GM12878 (cell line): ENCODE measurements around the gene SLC39A13. TPM values are rescaled to one million over a fixed set of nuclear protein-coding genes. Genes with fewer than 3 reads are reported as not detected.

Experiments
- BCL3 ChIP-seq: IDR thresholded peaks from 2 replicates; pipeline ENCODE4 v1.6.1; 2011; ENCODE audit warnings: borderline replicate concordance, low read depth, mild to moderate bottlenecking, moderate library complexity, low read length; ENCODE audit not compliant: insufficient read depth, poor library complexity, severe bottlenecking
- CREM ChIP-seq: IDR thresholded peaks from 2 replicates; pipeline ENCODE4 v1.6.1; 2014; ENCODE audit warnings: antibody characterized with exemption, low read depth
- IRF3 ChIP-seq: fragments of 450-650 bp; IDR thresholded peaks from 2 replicates; pipeline ENCODE4 v1.6.1; 2014; ENCODE audit warnings: mild to moderate bottlenecking
- KAT2A ChIP-seq: conservative IDR thresholded peaks from 2 replicates; pipeline ENCODE4 v1.6.1; 2011; ENCODE audit warnings: low read depth, low read length; ENCODE audit not compliant: control insufficient read depth
- MTA3 ChIP-seq: IDR thresholded peaks from 2 replicates; pipeline ENCODE4 v1.6.1; 2012; ENCODE audit warnings: low read length, inconsistent platforms, borderline replicate concordance
- NR2C2 ChIP-seq: IDR thresholded peaks from 2 replicates; pipeline ENCODE4 v1.6.1; 2011; ENCODE audit warnings: borderline replicate concordance, low read depth; ENCODE audit not compliant: control insufficient read depth, insufficient read length
- POLR2AphosphoS2 ChIP-seq: IDR thresholded peaks from 2 replicates; pipeline ENCODE4 v1.6.1; 2011; ENCODE audit warnings: low read depth, mild to moderate bottlenecking, low read length, improper control_type of control experiment, moderate library complexity
- SREBF2 ChIP-seq: IDR thresholded peaks from 2 replicates; pipeline ENCODE4 v1.6.1; 2012; ENCODE audit warnings: mild to moderate bottlenecking, low read length
- ZBTB40 ChIP-seq: fragments of 450-650 bp; IDR thresholded peaks from 2 replicates; pipeline ENCODE4 v1.6.1; 2016; ENCODE audit warnings: mild to moderate bottlenecking, moderate library complexity, borderline replicate concordance
- polyA plus RNA-seq, 11 experiments: library from polyadenylated mRNA; depleted of rRNA in 4 of 11; unstranded in 6 of 11; stranded (reverse) in 5 of 11; fragments of >200 nt; fragmentation: Nextera tagmentation in 4 of 11; fragmentation: Illumina TruSeq in 1 of 11; extraction: Ambion mirVana in 4 of 11; extraction: Trizol in 1 of 11; gene quantifications; 1 replicate in 1 of 11; 2 replicates in 10 of 11; pipeline versions ENCODE4 v1.2.1 to v1.2.3, GENCODE V29; 2011 to 2016; ENCODE audit warnings: inconsistent platforms in 2 of 11, missing spikeins in 2 of 11, low read depth in 1 of 11
- total RNA-seq, 4 experiments: library from RNA; depleted of rRNA in 3 of 4; stranded (reverse); fragments of >200 nt in 3 of 4; fragmentation: Illumina TruSeq in 1 of 4; extraction: Trizol in 1 of 4; gene quantifications; 2 replicates each; pipeline versions ENCODE4 v1.2.1 to v1.2.3, GENCODE V29; 2013 to 2021

The SLC39A13 gene
- total and polyA plus RNA-seq, 10 of the 15 experiments (the other 5 are each of a cell fraction or from before 2014, with no cell fraction given), result 0.23 to 19.8 (median 6.3) TPM

GRCh38 chr11:47406896-47407745 lies 1.3 kb upstream of the SLC39A13 start (continued):
- TF ChIP-seq ZBTB40 (peak; percentile 24; the same call in 1 of the 2 replicates), BCL3 (no peak), SREBF2 (no peak), CREM (no peak), KAT2A (no peak), MTA3 (no peak), NR2C2 (no peak), IRF3 (no peak), POLR2AphosphoS2 (no peak)
